Left lung (tissue), 10 donors: Measurements from ENCODE around the gene FOLR2. TPM values are rescaled to one million over a fixed set of nuclear protein-coding genes. Genes with fewer than 3 reads are reported as not detected.
A peak's percentile ranks its signal among the peaks of the same experiment; 100 is the strongest.

Experiments
- ATAC-seq: fragments of 200-7000 bp; cut with Tn5 transposase; one replicate; pipeline ENCODE4 v1.9.1; 2020; ENCODE audit warnings: moderate library complexity
- DNase-seq, 4 donors: peaks; one replicate each; pipeline ENCODE4 v3.0.0-alpha.2; 2013 to 2020
- H3K27ac ChIP-seq, 2 donors: fragments of 200-600 bp; sonication (generic) in 1 of 2; one replicate each; pipeline versions ENCODE4 v1.5.0 to v1.8.0; 2020 to 2021
- H3K27me3 ChIP-seq, 2 donors: fragments of 200-600 bp; sonication (generic) in 1 of 2; one replicate each; pipeline versions ENCODE4 v1.5.0 to v1.8.0; 2020 to 2021
- H3K36me3 ChIP-seq, 2 donors: fragments of 200-600 bp; sonication (generic) in 1 of 2; one replicate each; pipeline versions ENCODE4 v1.5.0 to v1.8.0; 2020 to 2021
- H3K4me1 ChIP-seq, 2 donors: fragments of 200-600 bp; one replicate each; pipeline ENCODE4 v1.8.0; 2021
- H3K4me3 ChIP-seq, 2 donors: fragments of 200-600 bp; sonication (generic) in 1 of 2; one replicate each; pipeline versions ENCODE4 v1.5.0 to v1.8.0; 2020 to 2021; ENCODE audit warnings: mild to moderate bottlenecking in 1 of 2
- H3K9me3 ChIP-seq, 2 donors: fragments of 200-600 bp; sonication (generic) in 1 of 2; one replicate each; pipeline versions ENCODE4 v1.5.0 to v1.8.0; 2020 to 2021
- intact Hi-C, 2 donors: fragments of 100-400 bp; cut with DNase I; formaldehyde crosslinking; loops; one replicate each; pipeline versions ENCODE4 v1.11.2 to v1.14.2; 2022
- polyA plus RNA-seq, 6 donors: library from polyadenylated mRNA; unstranded; fragments of 120-200 nt; gene quantifications; one replicate each; pipeline ENCODE4 v1.2.1, GENCODE V29; 2013; ENCODE audit not compliant: insufficient read length in 6 of 6
- total RNA-seq, 2 donors: library from RNA; stranded (reverse); fragmentation: NEBNext Ultra II Directional; extraction: Animal tissue kit (Norgen Biotek cat#: 25700); gene quantifications; one replicate each; pipeline ENCODE4 v1.2.1, GENCODE V29; 2021
- TF ChIP-seq, protein P1 (sequence below), 2 donors: fragments of 200-600 bp; sonication (generic) in 1 of 2; IDR thresholded peaks; one replicate each; pipeline versions ENCODE4 v1.5.0 to v1.8.0; 2021; ENCODE audit warnings: antibody characterized with exemption in 2 of 2
- donor health status: DM: no; HTN: yes; CAD: no.
- donor health status: DM: no; HTN: no; CAD: no.

Gene FOLR2
- total and polyA plus RNA-seq, 8 donors, result 14.5 to 50.2 (median 17.8) TPM

DNA sequence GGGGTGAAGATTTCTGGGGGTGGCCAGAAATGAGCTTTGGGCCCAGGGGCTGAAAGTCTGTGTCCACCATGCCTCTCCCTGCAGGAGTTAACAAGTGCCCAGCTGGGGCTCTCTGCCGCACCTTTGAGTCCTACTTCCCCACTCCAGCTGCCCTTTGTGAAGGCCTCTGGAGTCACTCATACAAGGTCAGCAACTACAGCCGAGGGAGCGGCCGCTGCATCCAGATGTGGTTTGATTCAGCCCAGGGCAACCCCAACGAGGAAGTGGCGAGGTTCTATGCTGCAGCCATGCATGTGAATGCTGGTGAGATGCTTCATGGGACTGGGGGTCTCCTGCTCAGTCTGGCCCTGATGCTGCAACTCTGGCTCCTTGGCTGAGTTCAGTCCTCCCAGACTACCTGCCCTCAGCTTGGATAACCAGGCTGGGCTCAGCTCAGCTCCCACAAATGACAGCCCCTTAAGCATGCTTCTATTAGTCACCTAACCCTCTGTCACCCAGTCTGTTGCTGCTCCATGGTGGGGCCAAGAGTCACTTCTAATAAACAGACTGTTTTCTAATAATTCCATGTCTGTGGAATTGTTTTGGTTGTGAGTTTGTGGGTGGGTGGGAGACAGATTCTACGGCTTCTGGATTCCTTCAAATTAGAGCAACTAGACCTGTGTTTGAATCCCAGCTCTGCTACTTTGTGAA lies 4.9 kb downstream of the FOLR2 start:
- no peak for DNase-seq
- Histone ChIP-seq H3K36me3 (peaks cover 0 to 3% of the 10 kb centered on the region in 2 donors), H3K9me3 (no peaks in the 10 kb centered on the region), H3K4me3 (no peak overlapping the region), H3K4me1 (peaks cover 10 to 50% of the 10 kb centered on the region in 2 donors), H3K27me3 (no peaks in the 10 kb centered on the region), H3K27ac (peak overlapping the region in 1 of 2 donors; percentile 98)
- ATAC-seq, result no peak
- TF ChIP-seq, protein P1, sequence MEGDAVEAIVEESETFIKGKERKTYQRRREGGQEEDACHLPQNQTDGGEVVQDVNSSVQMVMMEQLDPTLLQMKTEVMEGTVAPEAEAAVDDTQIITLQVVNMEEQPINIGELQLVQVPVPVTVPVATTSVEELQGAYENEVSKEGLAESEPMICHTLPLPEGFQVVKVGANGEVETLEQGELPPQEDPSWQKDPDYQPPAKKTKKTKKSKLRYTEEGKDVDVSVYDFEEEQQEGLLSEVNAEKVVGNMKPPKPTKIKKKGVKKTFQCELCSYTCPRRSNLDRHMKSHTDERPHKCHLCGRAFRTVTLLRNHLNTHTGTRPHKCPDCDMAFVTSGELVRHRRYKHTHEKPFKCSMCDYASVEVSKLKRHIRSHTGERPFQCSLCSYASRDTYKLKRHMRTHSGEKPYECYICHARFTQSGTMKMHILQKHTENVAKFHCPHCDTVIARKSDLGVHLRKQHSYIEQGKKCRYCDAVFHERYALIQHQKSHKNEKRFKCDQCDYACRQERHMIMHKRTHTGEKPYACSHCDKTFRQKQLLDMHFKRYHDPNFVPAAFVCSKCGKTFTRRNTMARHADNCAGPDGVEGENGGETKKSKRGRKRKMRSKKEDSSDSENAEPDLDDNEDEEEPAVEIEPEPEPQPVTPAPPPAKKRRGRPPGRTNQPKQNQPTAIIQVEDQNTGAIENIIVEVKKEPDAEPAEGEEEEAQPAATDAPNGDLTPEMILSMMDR (IDR thresholded peaks at IDR 0.05), result no peak
- intact Hi-C loops, result no loop called here

DNA sequence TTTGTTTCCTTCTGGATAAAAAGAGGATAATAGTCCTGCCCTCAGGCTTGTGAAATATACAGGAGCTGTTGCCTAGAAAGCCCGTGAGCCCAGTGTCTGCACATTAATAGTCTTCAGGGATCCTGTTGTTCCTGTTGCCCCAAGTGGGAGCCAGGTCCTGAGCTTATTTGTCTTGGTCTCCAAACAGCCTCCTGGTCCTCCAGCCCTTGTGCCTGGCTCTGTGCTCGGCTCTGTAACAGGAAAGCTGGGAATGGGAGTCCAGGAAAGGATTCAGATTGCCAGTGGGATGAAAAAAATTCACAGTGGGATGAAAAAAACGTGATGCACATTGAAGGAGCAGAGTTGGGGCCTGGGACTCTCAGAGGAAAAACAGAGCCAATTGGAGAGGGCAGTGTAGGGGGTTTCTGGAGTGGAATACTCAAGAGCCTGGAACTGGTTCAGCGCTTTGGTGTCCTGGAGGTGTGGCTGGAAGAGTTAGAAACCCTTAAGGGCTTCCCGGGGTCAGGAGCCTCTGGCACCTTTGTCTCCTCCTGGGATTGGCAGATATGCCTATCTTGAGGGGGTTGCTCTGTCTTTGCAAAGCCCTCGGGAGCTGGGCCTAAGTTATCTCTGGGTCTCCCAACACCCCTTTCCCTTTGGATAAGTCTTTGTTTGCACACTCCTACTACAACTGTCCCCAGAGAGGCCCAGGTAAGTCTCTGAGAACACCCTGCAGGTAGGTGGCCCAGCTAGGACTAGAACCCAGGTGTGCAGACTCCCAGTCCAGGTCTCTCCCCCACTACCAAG lies 5.7 kb downstream of the FOLR2 start:
- H3K4me1 ChIP-seq, result peaks cover 13 to 55% of the 10 kb centered on the region in 2 donors
- DNase-seq (no peak), ATAC-seq (no peak)
- H3K36me3 ChIP-seq, result peaks cover 0 to 8% of the 10 kb centered on the region in 2 donors
- intact Hi-C loops, result no loop called here
- TF ChIP-seq, protein P1 (IDR thresholded peaks at IDR 0.05), result no peak
- peak overlapping the region; percentile 97 to 98 for H3K27ac ChIP-seq
- H3K27me3 ChIP-seq, result no peaks in the 10 kb centered on the region
- peak overlapping the region; percentile 81 to 88 for H3K4me3 ChIP-seq
- no peaks in the 10 kb centered on the region for H3K9me3 ChIP-seq

DNA sequence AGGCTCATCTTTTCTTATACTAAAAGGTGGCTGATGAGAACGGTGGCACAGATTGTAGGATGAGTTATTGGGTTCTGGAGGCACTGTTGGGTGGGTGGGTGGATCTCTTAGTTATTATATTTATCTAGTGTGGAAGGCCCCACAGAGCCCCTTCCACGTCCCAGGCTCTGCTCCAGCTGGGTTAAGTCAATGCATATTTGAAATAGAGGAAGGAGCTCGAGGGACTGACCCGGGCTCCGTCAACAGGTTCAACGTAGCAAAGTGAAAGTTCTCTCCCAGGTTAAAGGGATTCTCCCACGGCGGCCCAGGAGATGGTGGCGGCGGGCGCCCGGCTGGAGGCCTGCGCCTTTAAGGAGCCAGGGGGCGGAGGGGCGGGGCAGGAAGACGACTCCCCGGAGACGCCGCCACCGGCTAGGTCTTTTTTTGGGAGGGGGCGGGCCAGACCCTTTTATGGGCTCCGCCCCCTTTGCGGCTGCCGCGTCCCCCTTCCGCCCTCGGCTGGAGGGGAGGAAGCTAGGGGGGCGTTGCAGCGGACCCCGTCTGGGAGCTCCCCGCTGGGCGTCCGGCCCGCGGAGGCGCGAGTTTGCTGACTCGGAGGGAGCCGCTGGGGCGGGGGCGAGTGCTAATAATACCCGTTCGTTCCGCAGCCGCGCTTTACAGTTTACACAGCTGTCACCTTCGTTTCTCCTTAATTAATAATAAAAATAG lies 6.5 kb downstream of the FOLR2 start:
- TF ChIP-seq, protein P1 (IDR thresholded peaks at IDR 0.05), result peak in 1 of 2 donors; percentile 58
- peaks cover 0 to 15% of the 10 kb centered on the region in 2 donors for H3K36me3 ChIP-seq
- H3K4me3 ChIP-seq, result peak overlapping the region; percentile 81 to 88
- peak overlapping the region; percentile 97 to 98 for H3K27ac ChIP-seq
- ATAC-seq, result peak; percentile 90
- peaks cover 13 to 50% of the 10 kb centered on the region in 2 donors for H3K4me1 ChIP-seq
- H3K27me3 ChIP-seq, result no peaks in the 10 kb centered on the region
- intact Hi-C loops, result no loop called here
- peak; percentile 96 to 99 (median 97) for DNase-seq
- H3K9me3 ChIP-seq, result no peaks in the 10 kb centered on the region

DNA sequence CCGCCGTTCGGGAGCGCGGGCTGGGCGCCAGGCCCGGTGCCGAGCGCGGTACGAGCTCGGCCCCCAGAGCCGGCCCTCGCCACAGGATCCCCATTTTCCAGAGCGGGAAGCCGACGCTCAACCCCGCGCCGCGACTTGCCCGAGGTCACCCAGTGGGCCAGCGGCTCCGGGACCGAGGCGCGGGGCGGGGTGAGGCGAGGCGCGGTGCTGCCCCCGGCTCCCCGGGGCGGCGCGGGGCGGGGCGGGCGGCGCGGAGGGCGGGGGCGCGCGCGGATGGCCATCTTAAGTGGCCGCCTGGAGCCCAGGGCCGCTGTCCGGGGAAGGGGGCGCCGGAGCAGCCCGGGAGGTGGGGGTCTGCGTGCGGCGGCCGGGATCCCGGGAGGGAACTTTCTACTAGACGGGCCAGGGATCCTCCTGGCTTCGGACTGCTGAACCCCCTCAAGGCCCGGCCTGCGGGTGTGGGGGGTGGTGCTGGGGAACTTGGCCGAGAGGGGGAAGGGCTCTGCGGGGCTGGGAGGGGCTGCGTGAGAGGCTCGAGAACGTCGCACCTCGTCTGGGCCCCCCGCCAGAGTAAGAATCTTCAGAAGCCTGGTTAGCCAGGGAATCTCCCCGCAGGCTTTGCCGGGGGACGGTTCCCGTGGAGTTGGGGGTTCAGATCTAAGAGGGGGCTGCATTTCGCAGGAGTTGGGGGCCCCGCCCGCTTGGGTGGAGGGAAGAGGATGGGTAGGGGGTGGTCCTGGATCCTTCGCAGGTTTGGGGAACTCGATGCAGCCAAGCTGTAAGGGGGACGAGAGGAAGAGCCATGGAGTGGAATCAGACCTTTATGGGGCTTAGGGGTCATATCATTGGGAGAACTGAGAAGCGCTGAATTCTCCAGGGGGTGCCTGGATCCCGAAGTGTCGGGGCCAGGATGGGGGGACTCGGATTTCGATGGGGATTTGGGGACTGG lies 7.3 kb downstream of the FOLR2 start:
- peaks cover 0 to 23% of the 10 kb centered on the region in 2 donors for H3K36me3 ChIP-seq
- ATAC-seq, result peak; percentile 79
- intact Hi-C loops, result no loop called here
- no peaks in the 10 kb centered on the region for H3K9me3 ChIP-seq
- DNase-seq, result peak; percentile 79 to 94 (median 82)
- H3K4me1 ChIP-seq, result peaks cover 13 to 44% of the 10 kb centered on the region in 2 donors
- H3K27me3 ChIP-seq, result no peaks in the 10 kb centered on the region
- peak overlapping the region; percentile 81 to 88 for H3K4me3 ChIP-seq
- peak overlapping the region; percentile 97 to 98 for H3K27ac ChIP-seq
- TF ChIP-seq, protein P1 (IDR thresholded peaks at IDR 0.05), result no peak
